Measurements from ENCODE around the gene LRRC23. TPM values are rescaled to one million over a fixed set of nuclear protein-coding genes. Genes with fewer than 3 reads are reported as not detected.

The LRRC23 gene
- total and polyA plus RNA-seq, 2 of the 13 experiments (the other 11 are each of a cell fraction or from before 2014, with no cell fraction given): 6.0 to 7.8 TPM

DNA sequence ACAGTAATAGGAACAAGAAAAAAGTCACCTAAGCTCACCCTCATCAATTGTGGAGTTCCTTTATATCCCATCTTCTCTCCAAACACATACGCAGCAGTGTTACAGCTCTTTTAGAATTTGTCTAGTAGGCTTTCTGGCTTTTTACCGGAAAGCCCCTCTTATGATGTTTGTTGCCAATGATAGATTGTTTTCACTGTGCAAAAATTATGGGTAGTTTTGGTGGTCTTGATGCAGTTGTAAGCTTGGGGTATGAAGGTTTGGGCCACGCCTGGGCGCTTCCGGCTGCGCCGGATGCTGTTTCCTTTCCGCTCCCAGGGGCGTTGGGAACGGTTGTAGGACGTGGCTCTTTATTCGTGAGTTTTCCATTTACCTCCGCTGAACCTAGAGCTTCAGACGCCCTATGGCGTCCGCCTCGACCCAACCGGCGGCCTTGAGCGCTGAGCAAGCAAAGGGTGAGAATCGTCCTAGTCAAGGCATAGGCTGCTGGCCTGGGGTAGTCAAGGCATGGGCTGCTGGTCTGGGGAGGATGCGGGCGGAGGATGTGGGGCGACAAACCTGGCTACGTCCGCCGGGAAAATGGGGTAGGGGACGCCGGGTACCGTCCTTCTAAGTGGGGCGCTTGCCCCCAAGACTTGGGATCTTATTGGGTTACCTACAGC is 39.2 kb downstream of the LRRC23 start, which contains the start of the genes C12orf57 and RNU7-1 (continued):
- peak; percentile 25; the same call in 1 of the 2 replicates for TF ChIP-seq ZNF552 (CRISPR knock-in tag; IDR thresholded peaks at IDR 0.05; ENCODE audit: borderline replicate concordance)
- no peak for TF ChIP-seq HCFC1 (IDR thresholded peaks at IDR 0.05; ENCODE audit: low read depth, low read length)
- peak; percentile 57; the same call in 1 of the 2 replicates for TF ChIP-seq ZMYM4 (CRISPR knock-in tag; IDR thresholded peaks at IDR 0.05)
- no peak for TF ChIP-seq TRIM24 (CRISPR knock-in tag; IDR thresholded peaks at IDR 0.05)
- TF ChIP-seq ZNF326 (CRISPR knock-in tag; IDR thresholded peaks at IDR 0.05; ENCODE audit: borderline replicate concordance): no peak
- TF ChIP-seq NAIF1 (CRISPR knock-in tag; IDR thresholded peaks at IDR 0.05; ENCODE audit: borderline replicate concordance): no peak
- 0 out of 2 replicates have a peak, but pooled peaks have one; percentile 25 for TF ChIP-seq PCBP1 (IDR thresholded peaks at IDR 0.05; ENCODE audit: borderline replicate concordance, low read depth, low read length)
- no peak for TF ChIP-seq NPAS2 (CRISPR knock-in tag; IDR thresholded peaks at IDR 0.05; ENCODE audit: borderline replicate concordance)
- TF ChIP-seq ZEB1 (IDR thresholded peaks at IDR 0.05; ENCODE audit: insufficient replicate concordance, low read depth): peak; percentile 32
- peak; percentile 70 for TF ChIP-seq ZNF781 (CRISPR knock-in tag; IDR thresholded peaks at IDR 0.05; ENCODE audit: borderline replicate concordance, not compliant biosample characterization)
- TF ChIP-seq MBNL3 (CRISPR knock-in tag; conservative IDR thresholded peaks at IDR 0.05): no peak
- no peak for TF ChIP-seq RFX5 (IDR thresholded peaks at IDR 0.05; ENCODE audit: low read depth, low read length)
- peak; percentile 71 for TF ChIP-seq CEBPG (CRISPR knock-in tag; IDR thresholded peaks at IDR 0.05)
- TF ChIP-seq DNMT3B (CRISPR knock-in tag; conservative IDR thresholded peaks at IDR 0.05): no peak
- TF ChIP-seq RNF2 (conservative IDR thresholded peaks at IDR 0.05; ENCODE audit: low read depth): no peak
- no peak; the same call in 1 of the 2 replicates for TF ChIP-seq ZNF44 (CRISPR knock-in tag; IDR thresholded peaks at IDR 0.05)
- TF ChIP-seq PHF21A (CRISPR knock-in tag; IDR thresholded peaks at IDR 0.05): peak; percentile 80
- TF ChIP-seq ZNF383 (CRISPR knock-in tag; IDR thresholded peaks at IDR 0.05; ENCODE audit: borderline replicate concordance): no peak
- peak; percentile 16; the same call in 1 of the 2 replicates for TF ChIP-seq CREB1 (IDR thresholded peaks at IDR 0.05)
- TF ChIP-seq CREB1 (CRISPR knock-in tag; IDR thresholded peaks at IDR 0.05): peak; percentile 90
- peak; percentile 78 for TF ChIP-seq ELF3 (CRISPR knock-in tag; IDR thresholded peaks at IDR 0.05)
- peak; percentile 53; the same call in 1 of the 2 replicates for TF ChIP-seq FOXK1 (CRISPR knock-in tag; IDR thresholded peaks at IDR 0.05; ENCODE audit: borderline replicate concordance, low read depth)
- TF ChIP-seq EHMT2 (IDR thresholded peaks at IDR 0.05; ENCODE audit: borderline replicate concordance, low read depth, low read length): no peak
- peak; percentile 63; the same call in 1 of the 2 replicates for TF ChIP-seq HDAC1 (CRISPR knock-in tag; IDR thresholded peaks at IDR 0.05)
- peak; percentile 76; the same call in 1 of the 2 replicates for TF ChIP-seq BRCA1 (CRISPR knock-in tag; IDR thresholded peaks at IDR 0.05)
- peak; percentile 82; the same call in 1 of the 2 replicates for TF ChIP-seq HDAC6 (IDR thresholded peaks at IDR 0.05; ENCODE audit: low read depth, low read length)
- TF ChIP-seq DMAP1 (CRISPR knock-in tag; IDR thresholded peaks at IDR 0.05): peak; percentile 83
- no peak for TF ChIP-seq HNF4G (IDR thresholded peaks at IDR 0.05; ENCODE audit: borderline replicate concordance, low read depth, low read length)
- TF ChIP-seq HNF4G (CRISPR knock-in tag; IDR thresholded peaks at IDR 0.05; ENCODE audit: borderline replicate concordance, low read depth): 0 out of 2 replicates have a peak, but pooled peaks have one; percentile 19
- TF ChIP-seq REPIN1 (CRISPR knock-in tag; IDR thresholded peaks at IDR 0.05; ENCODE audit: borderline replicate concordance, low read depth): peak; percentile 23; the same call in 1 of the 2 replicates
- peak; percentile 43 for TF ChIP-seq NR2C2 (CRISPR knock-in tag; IDR thresholded peaks at IDR 0.05; ENCODE audit: borderline replicate concordance)
- TF ChIP-seq, protein P1, sequence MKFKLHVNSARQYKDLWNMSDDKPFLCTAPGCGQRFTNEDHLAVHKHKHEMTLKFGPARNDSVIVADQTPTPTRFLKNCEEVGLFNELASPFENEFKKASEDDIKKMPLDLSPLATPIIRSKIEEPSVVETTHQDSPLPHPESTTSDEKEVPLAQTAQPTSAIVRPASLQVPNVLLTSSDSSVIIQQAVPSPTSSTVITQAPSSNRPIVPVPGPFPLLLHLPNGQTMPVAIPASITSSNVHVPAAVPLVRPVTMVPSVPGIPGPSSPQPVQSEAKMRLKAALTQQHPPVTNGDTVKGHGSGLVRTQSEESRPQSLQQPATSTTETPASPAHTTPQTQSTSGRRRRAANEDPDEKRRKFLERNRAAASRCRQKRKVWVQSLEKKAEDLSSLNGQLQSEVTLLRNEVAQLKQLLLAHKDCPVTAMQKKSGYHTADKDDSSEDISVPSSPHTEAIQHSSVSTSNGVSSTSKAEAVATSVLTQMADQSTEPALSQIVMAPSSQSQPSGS (CRISPR knock-in tag; IDR thresholded peaks at IDR 0.05): peak; percentile 91
- TF ChIP-seq ZNF816 (CRISPR knock-in tag; IDR thresholded peaks at IDR 0.05; ENCODE audit: borderline replicate concordance): peak; percentile 89; the same call in 1 of the 2 replicates
